HG03432 (cell line): ENCODE data around the gene C16orf54.
"Not testable (repeated sequence)": the region's sequence is repeated elsewhere in the genome, so short reads cannot be mapped to it uniquely, and the experiment has no call there.

Source experiments
- ATAC-seq: cut with Tn5 transposase; IDR thresholded peaks from one replicate; pipeline ENCODE4 v1.9.1; 2021; ENCODE audit warnings: mild to moderate bottlenecking, moderate library complexity; ENCODE audit not compliant: unreplicated experiment

Gene C16orf54

GRCh38 chr16:29743475-29743826 is 2.3 kb downstream of the C16orf54 start:
- no peak for ATAC-seq

- ATAC-seq, result no peak
Measured at GRCh38 chr16:29742683-29743275, 3.0 kb downstream of the C16orf54 start.

GRCh38 chr16:29740630-29741015 is 5.2 kb downstream of the C16orf54 start:
- not testable (repeated sequence) for ATAC-seq

GRCh38 chr16:29739927-29740629 is 5.7 kb downstream of the C16orf54 start:
- ATAC-seq, result not testable (repeated sequence)

- ATAC-seq, result peak; percentile 46
Measured at GRCh38 chr16:29738514-29738913, 7.3 kb downstream of the C16orf54 start.

GRCh38 chr16:29737713-29738112 is 8.1 kb downstream of the C16orf54 start:
- no peak for ATAC-seq

- no peak for ATAC-seq
Measured at GRCh38 chr16:29736764-29737163, 9.0 kb downstream of the C16orf54 start.

GRCh38 chr16:29736112-29736511 is 9.7 kb downstream of the C16orf54 start:
- no peak for ATAC-seq

GRCh38 chr16:29734786-29735185 is 11.0 kb downstream of the C16orf54 start:
- no peak for ATAC-seq

GRCh38 chr16:29731768-29732601 is 13.8 kb downstream of the C16orf54 start:
- ATAC-seq, result peak; percentile 58

GRCh38 chr16:29730649-29731048 is 15.1 kb downstream of the C16orf54 start:
- no peak for ATAC-seq

- ATAC-seq, result no peak
Measured at GRCh38 chr16:29729116-29729521, 16.7 kb downstream of the C16orf54 start.

- no peak for ATAC-seq
Measured at GRCh38 chr16:29727452-29727851, 18.3 kb downstream of the C16orf54 start.

- no peak for ATAC-seq
Measured at GRCh38 chr16:29726845-29727377, 18.9 kb downstream of the C16orf54 start.

GRCh38 chr16:29721167-29721879 is 24.5 kb downstream of the C16orf54 start:
- ATAC-seq, result not testable (repeated sequence)

GRCh38 chr16:29720703-29721102 is 25.1 kb downstream of the C16orf54 start:
- no peak for ATAC-seq

- ATAC-seq, result no peak
Measured at GRCh38 chr16:29719063-29719462, 26.7 kb downstream of the C16orf54 start.

GRCh38 chr16:29717113-29717512 is 28.7 kb downstream of the C16orf54 start:
- no peak for ATAC-seq

GRCh38 chr16:29714972-29715371 is 30.8 kb downstream of the C16orf54 start:
- ATAC-seq, result no peak

- ATAC-seq, result no peak
Measured at GRCh38 chr16:29714396-29714795, 31.4 kb downstream of the C16orf54 start.

- no peak for ATAC-seq
Measured at GRCh38 chr16:29712809-29713208, 33.0 kb downstream of the C16orf54 start.
